Measurements from ENCODE around the gene MTCL1.
A peak's percentile ranks its signal among the peaks of the same experiment; 100 is the strongest.

Gene MTCL1

DNA sequence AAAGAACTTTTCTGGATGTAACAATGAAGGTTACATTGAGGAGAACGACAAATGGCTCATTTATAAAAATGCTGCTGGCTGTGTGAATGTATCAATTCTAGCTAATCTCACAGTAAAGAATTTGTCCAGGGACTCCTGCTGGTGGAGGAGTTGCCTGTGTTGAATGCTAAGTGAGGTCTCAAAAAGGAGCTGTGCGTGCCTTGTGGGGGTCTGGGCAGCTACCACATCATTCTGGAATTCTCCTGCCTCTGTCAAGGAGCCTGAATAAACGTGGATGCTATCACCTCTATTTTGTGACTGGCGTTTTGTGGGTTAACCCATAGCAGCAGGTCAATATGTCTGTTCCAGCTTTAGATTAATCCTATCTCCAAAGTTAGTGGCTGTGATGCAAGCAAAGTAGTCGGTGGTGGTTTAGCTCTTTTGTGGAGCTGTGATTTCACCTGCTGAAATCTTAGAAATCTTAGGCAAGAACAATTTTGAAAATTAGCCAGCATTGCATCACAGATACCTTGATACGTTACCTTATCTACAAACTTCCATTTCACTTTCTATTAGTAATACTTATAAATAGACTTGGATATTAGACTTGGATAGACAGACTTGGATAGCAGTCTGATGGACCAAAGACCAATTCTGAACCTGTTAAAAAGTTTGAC lies 96.8 kb downstream of the MTCL1 start:
- whole genome bisulfite sequencing, 2 experiments (ENCODE audit: insufficient coverage in 2 of 2) = 80 to 85% methylated on average over 4 to 5 of the region's 6 CpGs
- Histone ChIP-seq H3K4me1 (ENCODE audit: control insufficient read depth, insufficient read depth, low read length, poor library complexity, severe bottlenecking) (peaks cover 51% of the 10 kb centered on the region), H3K4me3 (ENCODE audit: extremely low read depth, insufficient read depth, low read length, poor library complexity, severe bottlenecking) (no peak overlapping the region), H3K27ac (ENCODE audit: low read depth, low read length, severe bottlenecking) (peak overlapping the region; percentile 98), H3K36me3 (ENCODE audit: control insufficient read depth, insufficient read depth, low read length) (peaks cover 3% of the 10 kb centered on the region), H3K9me3 (ENCODE audit: control insufficient read depth, low read length) (no peaks in the 10 kb centered on the region)

DNA sequence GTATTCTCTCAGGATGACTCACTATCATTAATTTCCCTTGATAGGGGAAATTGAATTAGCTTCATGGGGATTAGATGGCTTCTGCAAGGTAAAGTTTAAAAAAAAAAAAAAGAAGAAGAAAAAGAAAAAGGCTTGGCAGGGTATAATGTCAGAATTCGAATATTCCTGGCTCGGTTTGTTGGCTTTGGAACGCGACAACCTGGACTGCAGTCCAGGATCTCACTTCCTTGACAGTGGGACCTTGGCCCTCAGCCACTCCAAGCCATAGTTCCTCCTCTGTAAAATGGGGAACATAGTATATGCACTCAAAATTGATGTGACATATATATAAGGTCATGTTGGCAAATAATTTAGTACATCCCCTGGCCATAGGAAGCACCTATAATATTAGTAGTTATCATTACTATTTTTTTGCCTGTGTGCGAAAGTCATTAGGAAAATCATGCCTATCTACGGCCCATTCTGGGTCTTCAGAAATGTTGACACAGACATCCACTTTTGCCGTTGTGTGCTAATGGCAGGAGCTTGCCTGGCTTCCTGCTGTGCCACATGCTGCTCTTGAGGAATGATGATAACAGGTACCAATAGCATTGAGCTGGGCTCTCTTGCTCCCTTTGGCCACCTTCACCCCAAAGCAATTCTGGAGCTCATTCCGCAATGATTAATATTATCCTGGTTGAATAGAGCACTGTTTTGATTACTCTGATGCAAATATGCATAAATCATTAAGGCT lies 97.9 kb downstream of the MTCL1 start:
- H3K9me3 ChIP-seq (ENCODE audit: control insufficient read depth, low read length) = no peaks in the 10 kb centered on the region
- peaks cover 40% of the 10 kb centered on the region for H3K4me1 ChIP-seq (ENCODE audit: control insufficient read depth, insufficient read depth, low read length, poor library complexity, severe bottlenecking)
- WGBS, 2 experiments (ENCODE audit: insufficient coverage in 2 of 2) = 90% methylated on average over 5 to 7 of the region's 8 CpGs
- peaks cover 4% of the 10 kb centered on the region for H3K36me3 ChIP-seq (ENCODE audit: control insufficient read depth, insufficient read depth, low read length)
- no peak overlapping the region for H3K4me3 ChIP-seq (ENCODE audit: extremely low read depth, insufficient read depth, low read length, poor library complexity, severe bottlenecking)
- no peak overlapping the region for H3K27ac ChIP-seq (ENCODE audit: low read depth, low read length, severe bottlenecking)

DNA sequence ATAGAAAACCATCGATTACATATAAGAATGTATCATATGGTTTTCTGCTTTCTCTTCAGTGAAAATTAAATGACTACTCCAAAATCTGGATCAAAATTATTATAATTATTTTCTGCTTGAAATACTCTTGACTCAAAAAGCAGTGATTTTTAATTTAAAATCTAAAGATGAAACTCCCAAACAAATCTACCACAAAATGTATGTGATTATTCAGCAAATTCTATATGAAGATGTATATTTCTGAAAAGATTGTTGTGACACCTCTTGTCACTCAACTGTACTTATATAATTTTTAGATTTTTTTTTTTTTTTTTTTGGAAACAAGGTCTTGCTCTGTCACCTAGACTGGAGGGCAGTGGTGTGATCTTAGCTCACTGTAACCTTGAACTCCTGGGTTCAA lies 98.6 kb downstream of the MTCL1 start:
- H3K4me1 ChIP-seq (ENCODE audit: control insufficient read depth, insufficient read depth, low read length, poor library complexity, severe bottlenecking) = peaks cover 35% of the 10 kb centered on the region
- no peaks in the 10 kb centered on the region for H3K9me3 ChIP-seq (ENCODE audit: control insufficient read depth, low read length)
- H3K4me3 ChIP-seq (ENCODE audit: extremely low read depth, insufficient read depth, low read length, poor library complexity, severe bottlenecking) = no peak overlapping the region
- peaks cover 8% of the 10 kb centered on the region for H3K36me3 ChIP-seq (ENCODE audit: control insufficient read depth, insufficient read depth, low read length)
- no peak overlapping the region for H3K27ac ChIP-seq (ENCODE audit: low read depth, low read length, severe bottlenecking)
- no CpG with 5 or more reads among the region's 1 CpG for WGBS, 2 experiments (ENCODE audit: insufficient coverage in 2 of 2)

DNA sequence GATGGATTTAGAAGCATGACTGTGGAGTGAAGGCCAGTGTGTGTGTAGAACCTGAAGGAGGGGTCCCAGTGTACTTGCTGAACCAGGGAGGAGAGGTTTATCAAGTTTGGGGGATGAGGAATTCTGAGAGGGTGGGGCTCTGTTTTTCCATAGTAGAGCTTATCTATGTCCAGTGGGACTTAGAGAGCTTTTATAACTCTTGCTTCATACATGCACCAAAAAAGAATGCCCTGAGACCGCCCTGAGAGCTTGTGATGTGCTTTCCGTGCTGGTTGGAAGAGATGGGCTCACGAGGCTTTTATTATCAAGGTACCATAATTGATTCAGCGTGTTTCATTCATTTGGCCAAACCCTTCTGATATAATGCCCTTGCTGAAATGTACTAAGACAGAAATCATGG lies 100.2 kb downstream of the MTCL1 start:
- WGBS, 2 experiments (ENCODE audit: insufficient coverage in 2 of 2) = 86 to 100% methylated on average over 2 to 4 of the region's 4 CpGs
- Histone ChIP-seq H3K36me3 (ENCODE audit: control insufficient read depth, insufficient read depth, low read length) (peaks cover 16% of the 10 kb centered on the region), H3K9me3 (ENCODE audit: control insufficient read depth, low read length) (no peaks in the 10 kb centered on the region), H3K4me1 (ENCODE audit: control insufficient read depth, insufficient read depth, low read length, poor library complexity, severe bottlenecking) (peaks cover 21% of the 10 kb centered on the region), H3K27ac (ENCODE audit: low read depth, low read length, severe bottlenecking) (no peak overlapping the region), H3K4me3 (ENCODE audit: extremely low read depth, insufficient read depth, low read length, poor library complexity, severe bottlenecking) (no peak overlapping the region)

DNA sequence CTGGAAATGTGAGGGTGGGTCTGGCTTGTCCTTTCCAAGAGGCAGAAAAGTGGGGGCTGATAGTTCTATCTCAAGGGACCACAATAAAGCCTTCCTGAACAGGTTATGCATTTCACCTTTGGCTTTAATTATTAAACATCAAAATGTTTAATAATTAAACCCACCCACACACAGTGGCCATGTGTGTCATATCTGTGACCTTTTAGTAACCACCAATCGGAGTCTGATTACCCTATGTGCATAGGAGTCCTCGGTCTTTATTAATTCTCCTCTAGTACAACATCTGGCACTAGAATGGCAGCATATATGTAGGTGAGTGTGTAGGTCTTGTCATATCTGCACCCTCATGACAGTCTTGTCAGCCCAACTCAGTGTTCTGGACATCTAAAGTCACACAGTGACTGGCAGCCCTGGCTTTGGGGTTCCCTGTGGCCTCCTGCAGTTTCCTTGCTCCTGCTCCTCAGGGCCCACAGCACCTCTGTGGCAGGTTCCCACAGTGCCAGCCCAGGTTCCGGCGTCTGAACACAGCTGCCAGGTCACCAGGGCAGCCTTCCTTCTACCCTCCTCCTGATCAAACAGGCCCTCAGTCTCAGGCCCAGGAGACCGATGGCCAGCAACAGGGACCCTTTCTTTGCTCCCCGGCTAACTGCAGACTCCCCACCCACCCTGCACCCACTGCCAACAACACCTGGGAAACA lies 100.9 kb downstream of the MTCL1 start:
- 91 to 100% methylated on average over 4 of the region's 6 CpGs for WGBS, 2 experiments (ENCODE audit: insufficient coverage in 2 of 2)
- H3K9me3 ChIP-seq (ENCODE audit: control insufficient read depth, low read length) = no peaks in the 10 kb centered on the region
- peaks cover 16% of the 10 kb centered on the region for H3K36me3 ChIP-seq (ENCODE audit: control insufficient read depth, insufficient read depth, low read length)
- no peak overlapping the region for H3K27ac ChIP-seq (ENCODE audit: low read depth, low read length, severe bottlenecking)
- no peak overlapping the region for H3K4me3 ChIP-seq (ENCODE audit: extremely low read depth, insufficient read depth, low read length, poor library complexity, severe bottlenecking)
- peaks cover 15% of the 10 kb centered on the region for H3K4me1 ChIP-seq (ENCODE audit: control insufficient read depth, insufficient read depth, low read length, poor library complexity, severe bottlenecking)

DNA sequence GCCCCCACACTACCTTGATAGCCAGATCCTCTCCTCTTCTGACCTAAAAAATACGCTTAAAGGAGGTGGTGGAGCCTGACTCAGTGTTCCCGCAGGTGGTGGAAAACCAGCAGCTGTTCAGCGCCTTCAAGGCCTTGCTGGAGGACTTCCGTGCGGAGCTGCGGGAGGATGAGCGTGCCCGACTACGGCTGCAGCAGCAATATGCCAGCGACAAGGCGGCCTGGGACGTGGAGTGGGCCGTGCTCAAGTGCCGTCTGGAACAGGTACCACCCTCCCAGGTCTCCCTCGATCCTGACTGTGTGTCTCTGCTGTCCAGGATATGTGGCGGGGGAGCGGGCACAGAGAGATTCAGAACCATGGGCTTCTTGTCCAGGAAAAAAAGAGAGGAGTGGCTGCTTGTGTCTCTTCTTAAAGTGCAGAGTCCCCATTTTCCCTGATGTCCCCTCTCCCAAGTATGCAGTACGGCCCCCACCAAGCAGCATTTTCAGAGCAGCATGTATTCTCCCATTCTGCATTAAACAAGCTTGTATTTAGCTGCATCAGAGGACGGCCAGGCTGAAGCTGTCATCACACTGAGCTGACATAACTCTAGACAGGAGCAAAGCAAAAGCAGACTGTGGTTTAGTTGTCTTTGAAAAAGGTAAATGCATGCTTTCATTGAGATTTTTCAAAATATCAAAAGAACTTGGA lies 101.6 kb downstream of the MTCL1 start:
- 95 to 99% methylated on average over 18 of the region's 19 CpGs for WGBS, 2 experiments (ENCODE audit: insufficient coverage in 2 of 2)
- Histone ChIP-seq H3K4me1 (ENCODE audit: control insufficient read depth, insufficient read depth, low read length, poor library complexity, severe bottlenecking) (peaks cover 8% of the 10 kb centered on the region), H3K36me3 (ENCODE audit: control insufficient read depth, insufficient read depth, low read length) (peaks cover 20% of the 10 kb centered on the region), H3K4me3 (ENCODE audit: extremely low read depth, insufficient read depth, low read length, poor library complexity, severe bottlenecking) (no peak overlapping the region), H3K27ac (ENCODE audit: low read depth, low read length, severe bottlenecking) (no peak overlapping the region), H3K9me3 (ENCODE audit: control insufficient read depth, low read length) (no peaks in the 10 kb centered on the region)

DNA sequence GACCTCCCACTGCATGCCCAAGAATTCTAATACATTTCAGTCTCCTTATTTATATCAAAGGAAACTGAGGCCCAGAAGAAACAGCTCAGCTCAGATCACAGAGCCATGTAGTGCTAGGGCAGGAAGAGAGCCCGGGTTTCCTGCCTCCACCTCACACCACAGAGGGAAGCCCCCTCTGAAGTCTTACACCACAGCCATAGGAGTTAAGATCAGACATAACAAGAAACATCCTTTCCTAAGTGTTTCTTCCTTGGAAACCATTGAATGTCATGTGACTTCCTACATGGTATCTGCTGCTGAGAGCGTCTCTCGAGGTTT lies 102.1 kb downstream of the MTCL1 start:
- no peak overlapping the region for H3K27ac ChIP-seq (ENCODE audit: low read depth, low read length, severe bottlenecking)
- peaks cover 23% of the 10 kb centered on the region for H3K36me3 ChIP-seq (ENCODE audit: control insufficient read depth, insufficient read depth, low read length)
- no peak overlapping the region for H3K4me3 ChIP-seq (ENCODE audit: extremely low read depth, insufficient read depth, low read length, poor library complexity, severe bottlenecking)
- H3K4me1 ChIP-seq (ENCODE audit: control insufficient read depth, insufficient read depth, low read length, poor library complexity, severe bottlenecking) = peaks cover 6% of the 10 kb centered on the region
- WGBS, 2 experiments (ENCODE audit: insufficient coverage in 2 of 2) = 83 to 90% methylated on average over 1 to 3 of the region's 3 CpGs
- H3K9me3 ChIP-seq (ENCODE audit: control insufficient read depth, low read length) = no peaks in the 10 kb centered on the region

DNA sequence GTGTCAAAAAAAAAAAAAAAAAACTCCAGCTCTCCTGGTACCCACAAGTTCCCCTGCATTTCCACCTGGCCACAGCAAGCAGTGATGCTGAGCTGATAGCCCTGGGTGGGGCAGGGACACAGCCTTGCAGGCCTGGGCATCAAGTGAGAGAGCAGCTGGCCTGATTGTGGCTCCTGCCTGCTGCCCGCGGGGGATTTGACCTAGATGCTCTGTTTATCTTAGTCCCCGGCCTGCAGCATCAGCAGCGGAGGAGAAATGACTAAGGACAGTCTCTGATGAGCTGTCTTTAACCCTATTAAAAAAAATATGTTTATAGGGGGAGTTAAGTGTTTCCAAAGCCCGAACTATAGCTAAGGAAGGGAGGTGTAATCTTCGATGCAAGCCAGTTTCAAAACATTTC lies 102.6 kb downstream of the MTCL1 start:
- Histone ChIP-seq H3K36me3 (ENCODE audit: control insufficient read depth, insufficient read depth, low read length) (peaks cover 29% of the 10 kb centered on the region), H3K27ac (ENCODE audit: low read depth, low read length, severe bottlenecking) (no peak overlapping the region), H3K4me1 (ENCODE audit: control insufficient read depth, insufficient read depth, low read length, poor library complexity, severe bottlenecking) (peaks cover 11% of the 10 kb centered on the region), H3K4me3 (ENCODE audit: extremely low read depth, insufficient read depth, low read length, poor library complexity, severe bottlenecking) (no peak overlapping the region), H3K9me3 (ENCODE audit: control insufficient read depth, low read length) (no peaks in the 10 kb centered on the region)
- 92% methylated on average over 3 of the region's 6 CpGs; no CpG with 5 or more reads in 1 of the 2 experiments for WGBS, 2 experiments (ENCODE audit: insufficient coverage in 2 of 2)

DNA sequence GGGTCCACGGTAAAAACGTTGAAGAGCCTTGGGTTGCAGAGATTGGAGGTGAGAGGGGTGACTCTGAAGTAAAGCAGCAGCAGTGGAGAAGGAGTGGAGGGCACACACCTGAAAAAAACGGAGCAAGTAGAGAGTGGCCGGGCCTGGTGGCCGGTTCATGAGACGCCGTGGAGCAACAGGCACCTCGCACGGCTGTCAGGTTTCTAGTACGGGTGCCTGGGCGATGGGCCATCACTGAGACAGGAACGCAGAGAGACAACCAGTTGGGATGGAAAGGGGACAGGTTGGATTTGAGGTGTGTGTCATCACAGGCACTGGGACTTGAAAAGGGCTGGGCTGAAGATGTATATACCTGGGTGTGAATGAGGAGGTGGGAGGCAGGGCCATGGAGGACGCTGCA lies 104.2 kb downstream of the MTCL1 start:
- Histone ChIP-seq H3K4me1 (ENCODE audit: control insufficient read depth, insufficient read depth, low read length, poor library complexity, severe bottlenecking) (peaks cover 17% of the 10 kb centered on the region), H3K27ac (ENCODE audit: low read depth, low read length, severe bottlenecking) (no peak overlapping the region), H3K9me3 (ENCODE audit: control insufficient read depth, low read length) (no peaks in the 10 kb centered on the region), H3K4me3 (ENCODE audit: extremely low read depth, insufficient read depth, low read length, poor library complexity, severe bottlenecking) (no peak overlapping the region), H3K36me3 (ENCODE audit: control insufficient read depth, insufficient read depth, low read length) (peaks cover 32% of the 10 kb centered on the region)
- WGBS, 2 experiments (ENCODE audit: insufficient coverage in 2 of 2) = 93 to 97% methylated on average over 9 to 12 of the region's 13 CpGs

DNA sequence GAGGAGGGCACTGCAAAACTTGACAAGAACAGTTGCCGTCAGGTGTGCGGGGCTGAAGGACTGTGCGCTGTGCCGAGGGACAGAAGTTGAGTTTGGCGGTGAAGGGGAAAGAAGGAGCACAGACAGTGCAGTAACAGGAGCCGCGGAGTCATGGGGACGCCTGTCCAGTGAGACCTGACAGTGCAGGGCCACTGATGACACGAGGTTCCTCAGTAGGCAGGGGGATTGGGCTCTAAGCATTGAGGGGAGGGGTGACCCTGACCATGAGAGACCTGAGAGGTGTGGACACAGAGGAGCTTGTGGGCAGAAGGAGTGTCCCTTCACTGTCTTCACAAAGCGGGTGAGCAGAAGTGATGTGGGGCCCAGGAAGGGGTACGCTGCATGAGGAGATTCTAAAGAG lies 104.8 kb downstream of the MTCL1 start:
- no peak overlapping the region for H3K4me3 ChIP-seq (ENCODE audit: extremely low read depth, insufficient read depth, low read length, poor library complexity, severe bottlenecking)
- H3K4me1 ChIP-seq (ENCODE audit: control insufficient read depth, insufficient read depth, low read length, poor library complexity, severe bottlenecking) = peaks cover 19% of the 10 kb centered on the region

More for the DNA sequence above, 104.8 kb downstream of the MTCL1 start:
- Histone ChIP-seq H3K9me3 (ENCODE audit: control insufficient read depth, low read length) (no peaks in the 10 kb centered on the region), H3K27ac (ENCODE audit: low read depth, low read length, severe bottlenecking) (no peak overlapping the region), H3K36me3 (ENCODE audit: control insufficient read depth, insufficient read depth, low read length) (peaks cover 36% of the 10 kb centered on the region)
- 95 to 98% methylated on average over 10 to 11 of the region's 11 CpGs for WGBS, 2 experiments (ENCODE audit: insufficient coverage in 2 of 2)
